ENCODE results near the gene CEMIP.

Gene CEMIP

GRCh38 chr15:80969316-80969715, 190.1 kb downstream of the CEMIP start:
- no peak for DNase-seq (ENCODE audit: low read depth, low spot score)
- no peak overlapping the region for H3K27ac ChIP-seq (ENCODE audit: low read length)
- WGBS (ENCODE audit: insufficient coverage, insufficient read length), result no CpG with 5 or more reads among the region's 7 CpGs
- H3K4me1 ChIP-seq (ENCODE audit: control insufficient read depth, insufficient read depth, low read length), result peaks cover 15% of the 10 kb centered on the region
- H3K36me3 ChIP-seq (ENCODE audit: control insufficient read depth, insufficient read depth, low read length), result peaks cover 3% of the 10 kb centered on the region; the same call in 1 of the 2 replicates
- no peaks in the 10 kb centered on the region for H3K9me3 ChIP-seq (ENCODE audit: control insufficient read depth, insufficient read depth, low read length)
- H3K27me3 ChIP-seq (ENCODE audit: control insufficient read depth, insufficient read depth, low read length), result no peaks in the 10 kb centered on the region
- H3K4me3 ChIP-seq (ENCODE audit: low read length), result no peak overlapping the region

- Histone ChIP-seq H3K27me3 (ENCODE audit: control insufficient read depth, insufficient read depth, low read length) (no peaks in the 10 kb centered on the region), H3K27ac (ENCODE audit: low read length) (no peak overlapping the region), H3K9me3 (ENCODE audit: control insufficient read depth, insufficient read depth, low read length) (no peaks in the 10 kb centered on the region), H3K4me1 (ENCODE audit: control insufficient read depth, insufficient read depth, low read length) (peaks cover 15% of the 10 kb centered on the region), H3K36me3 (ENCODE audit: control insufficient read depth, insufficient read depth, low read length) (peaks cover 3% of the 10 kb centered on the region; the same call in 1 of the 2 replicates), H3K4me3 (ENCODE audit: low read length) (no peak overlapping the region)
- WGBS (ENCODE audit: insufficient coverage, insufficient read length), result no CpG with 5 or more reads among the region's 12 CpGs
- DNase-seq (ENCODE audit: low read depth, low spot score), result peak; percentile 25
Measured at GRCh38 chr15:80970018-80970657, 191.0 kb downstream of the CEMIP start.

GRCh38 chr15:80970658-80971057, 191.5 kb downstream of the CEMIP start:
- DNase-seq (ENCODE audit: low read depth, low spot score), result no peak
- no peak overlapping the region for H3K27ac ChIP-seq (ENCODE audit: low read length)
- H3K36me3 ChIP-seq (ENCODE audit: control insufficient read depth, insufficient read depth, low read length), result peaks cover 3% of the 10 kb centered on the region; the same call in 1 of the 2 replicates
- WGBS (ENCODE audit: insufficient coverage, insufficient read length), result no CpG with 5 or more reads among the region's 3 CpGs
- H3K4me1 ChIP-seq (ENCODE audit: control insufficient read depth, insufficient read depth, low read length), result peaks cover 15% of the 10 kb centered on the region
- no peak overlapping the region for H3K4me3 ChIP-seq (ENCODE audit: low read length)
- no peaks in the 10 kb centered on the region for H3K9me3 ChIP-seq (ENCODE audit: control insufficient read depth, insufficient read depth, low read length)
- no peaks in the 10 kb centered on the region for H3K27me3 ChIP-seq (ENCODE audit: control insufficient read depth, insufficient read depth, low read length)

- DNase-seq (ENCODE audit: low read depth, low spot score), result no peak
- no peaks in the 10 kb centered on the region for H3K27me3 ChIP-seq (ENCODE audit: control insufficient read depth, insufficient read depth, low read length)
- H3K4me3 ChIP-seq (ENCODE audit: low read length), result no peak overlapping the region
- H3K36me3 ChIP-seq (ENCODE audit: control insufficient read depth, insufficient read depth, low read length), result peaks cover 3% of the 10 kb centered on the region; the same call in 1 of the 2 replicates
- no peaks in the 10 kb centered on the region for H3K9me3 ChIP-seq (ENCODE audit: control insufficient read depth, insufficient read depth, low read length)
- H3K27ac ChIP-seq (ENCODE audit: low read length), result no peak overlapping the region
- peaks cover 15% of the 10 kb centered on the region for H3K4me1 ChIP-seq (ENCODE audit: control insufficient read depth, insufficient read depth, low read length)
- no CpG with 5 or more reads among the region's 2 CpGs for WGBS (ENCODE audit: insufficient coverage, insufficient read length)
Measured at GRCh38 chr15:80971143-80971542, 192.0 kb downstream of the CEMIP start.

- no CpG with 5 or more reads among the region's 3 CpGs for WGBS (ENCODE audit: insufficient coverage, insufficient read length)
- H3K36me3 ChIP-seq (ENCODE audit: control insufficient read depth, insufficient read depth, low read length), result peaks cover 3% of the 10 kb centered on the region; the same call in 1 of the 2 replicates
Measured at GRCh38 chr15:80972276-80972675, 193.1 kb downstream of the CEMIP start.

GRCh38 chr15:80974914-80975313, 195.7 kb downstream of the CEMIP start:
- DNase-seq (ENCODE audit: low read depth, low spot score), result no peak
- H3K9me3 ChIP-seq (ENCODE audit: control insufficient read depth, insufficient read depth, low read length), result no peaks in the 10 kb centered on the region
- WGBS (ENCODE audit: insufficient coverage, insufficient read length), result no CpG with 5 or more reads among the region's 4 CpGs
- no peak overlapping the region for H3K27ac ChIP-seq (ENCODE audit: low read length)
- H3K4me1 ChIP-seq (ENCODE audit: control insufficient read depth, insufficient read depth, low read length), result peaks cover 5% of the 10 kb centered on the region; the same call in 1 of the 2 replicates
- no peak overlapping the region for H3K4me3 ChIP-seq (ENCODE audit: low read length)
- H3K36me3 ChIP-seq (ENCODE audit: control insufficient read depth, insufficient read depth, low read length), result peaks cover 2% of the 10 kb centered on the region; the same call in 1 of the 2 replicates
- no peaks in the 10 kb centered on the region for H3K27me3 ChIP-seq (ENCODE audit: control insufficient read depth, insufficient read depth, low read length)

More at GRCh38 chr15:80972276-80972675, 193.1 kb downstream of the CEMIP start:
- Histone ChIP-seq H3K27me3 (ENCODE audit: control insufficient read depth, insufficient read depth, low read length) (no peaks in the 10 kb centered on the region), H3K4me3 (ENCODE audit: low read length) (no peak overlapping the region), H3K27ac (ENCODE audit: low read length) (no peak overlapping the region), H3K9me3 (ENCODE audit: control insufficient read depth, insufficient read depth, low read length) (no peaks in the 10 kb centered on the region), H3K4me1 (ENCODE audit: control insufficient read depth, insufficient read depth, low read length) (peaks cover 12% of the 10 kb centered on the region)
- no peak for DNase-seq (ENCODE audit: low read depth, low spot score)

GRCh38 chr15:80976851-80977250, 197.7 kb downstream of the CEMIP start:
- Histone ChIP-seq H3K27ac (ENCODE audit: low read length) (no peak overlapping the region), H3K27me3 (ENCODE audit: control insufficient read depth, insufficient read depth, low read length) (no peaks in the 10 kb centered on the region), H3K9me3 (ENCODE audit: control insufficient read depth, insufficient read depth, low read length) (no peaks in the 10 kb centered on the region), H3K36me3 (ENCODE audit: control insufficient read depth, insufficient read depth, low read length) (peaks cover 2% of the 10 kb centered on the region; the same call in 1 of the 2 replicates), H3K4me1 (ENCODE audit: control insufficient read depth, insufficient read depth, low read length) (peaks cover 1% of the 10 kb centered on the region; the same call in 1 of the 2 replicates), H3K4me3 (ENCODE audit: low read length) (no peak overlapping the region)
- no peak for DNase-seq (ENCODE audit: low read depth, low spot score)
- WGBS (ENCODE audit: insufficient coverage, insufficient read length), result no CpG with 5 or more reads among the region's 4 CpGs

GRCh38 chr15:80977627-80978036, 198.5 kb downstream of the CEMIP start:
- no CpG with 5 or more reads among the region's 7 CpGs for WGBS (ENCODE audit: insufficient coverage, insufficient read length)
- Histone ChIP-seq H3K4me3 (ENCODE audit: low read length) (no peak overlapping the region), H3K4me1 (ENCODE audit: control insufficient read depth, insufficient read depth, low read length) (peaks cover 1% of the 10 kb centered on the region; the same call in 1 of the 2 replicates), H3K27ac (ENCODE audit: low read length) (no peak overlapping the region), H3K9me3 (ENCODE audit: control insufficient read depth, insufficient read depth, low read length) (no peaks in the 10 kb centered on the region), H3K36me3 (ENCODE audit: control insufficient read depth, insufficient read depth, low read length) (peaks cover 2% of the 10 kb centered on the region; the same call in 1 of the 2 replicates), H3K27me3 (ENCODE audit: control insufficient read depth, insufficient read depth, low read length) (no peaks in the 10 kb centered on the region)
- no peak for DNase-seq (ENCODE audit: low read depth, low spot score)

- no peak for DNase-seq (ENCODE audit: low read depth, low spot score)
- peaks cover 2% of the 10 kb centered on the region; the same call in 1 of the 2 replicates for H3K36me3 ChIP-seq (ENCODE audit: control insufficient read depth, insufficient read depth, low read length)
- H3K4me3 ChIP-seq (ENCODE audit: low read length), result no peak overlapping the region
- H3K9me3 ChIP-seq (ENCODE audit: control insufficient read depth, insufficient read depth, low read length), result no peaks in the 10 kb centered on the region
- peaks cover 1% of the 10 kb centered on the region; the same call in 1 of the 2 replicates for H3K4me1 ChIP-seq (ENCODE audit: control insufficient read depth, insufficient read depth, low read length)
- WGBS (ENCODE audit: insufficient coverage, insufficient read length), result no CpG with 5 or more reads among the region's 7 CpGs
- H3K27me3 ChIP-seq (ENCODE audit: control insufficient read depth, insufficient read depth, low read length), result no peaks in the 10 kb centered on the region
- no peak overlapping the region for H3K27ac ChIP-seq (ENCODE audit: low read length)
Measured at GRCh38 chr15:80978685-80979329, 199.6 kb downstream of the CEMIP start.

- no peaks in the 10 kb centered on the region for H3K9me3 ChIP-seq (ENCODE audit: control insufficient read depth, insufficient read depth, low read length)
- no peak for DNase-seq (ENCODE audit: low read depth, low spot score)
- peaks cover 2% of the 10 kb centered on the region; the same call in 1 of the 2 replicates for H3K36me3 ChIP-seq (ENCODE audit: control insufficient read depth, insufficient read depth, low read length)
- WGBS (ENCODE audit: insufficient coverage, insufficient read length), result no CpG with 5 or more reads among the region's 8 CpGs
- no peaks in the 10 kb centered on the region for H3K27me3 ChIP-seq (ENCODE audit: control insufficient read depth, insufficient read depth, low read length)
- H3K4me3 ChIP-seq (ENCODE audit: low read length), result no peak overlapping the region
- H3K4me1 ChIP-seq (ENCODE audit: control insufficient read depth, insufficient read depth, low read length), result peaks cover 1% of the 10 kb centered on the region; the same call in 1 of the 2 replicates
- no peak overlapping the region for H3K27ac ChIP-seq (ENCODE audit: low read length)
Measured at GRCh38 chr15:80979538-80980200, 200.5 kb downstream of the CEMIP start.
